GM18867 (cell line): ENCODE measurements around the gene MRPS31.
"Not testable (repeated sequence)": the region's sequence is repeated elsewhere in the genome, so short reads cannot be mapped to it uniquely, and the experiment has no call there.

ENCODE experiments used
- ATAC-seq: cut with Tn5 transposase; IDR thresholded peaks from one replicate; pipeline ENCODE4 v1.9.1; 2021; ENCODE audit warnings: mild to moderate bottlenecking, moderate library complexity; ENCODE audit not compliant: unreplicated experiment

MRPS31 gene

DNA sequence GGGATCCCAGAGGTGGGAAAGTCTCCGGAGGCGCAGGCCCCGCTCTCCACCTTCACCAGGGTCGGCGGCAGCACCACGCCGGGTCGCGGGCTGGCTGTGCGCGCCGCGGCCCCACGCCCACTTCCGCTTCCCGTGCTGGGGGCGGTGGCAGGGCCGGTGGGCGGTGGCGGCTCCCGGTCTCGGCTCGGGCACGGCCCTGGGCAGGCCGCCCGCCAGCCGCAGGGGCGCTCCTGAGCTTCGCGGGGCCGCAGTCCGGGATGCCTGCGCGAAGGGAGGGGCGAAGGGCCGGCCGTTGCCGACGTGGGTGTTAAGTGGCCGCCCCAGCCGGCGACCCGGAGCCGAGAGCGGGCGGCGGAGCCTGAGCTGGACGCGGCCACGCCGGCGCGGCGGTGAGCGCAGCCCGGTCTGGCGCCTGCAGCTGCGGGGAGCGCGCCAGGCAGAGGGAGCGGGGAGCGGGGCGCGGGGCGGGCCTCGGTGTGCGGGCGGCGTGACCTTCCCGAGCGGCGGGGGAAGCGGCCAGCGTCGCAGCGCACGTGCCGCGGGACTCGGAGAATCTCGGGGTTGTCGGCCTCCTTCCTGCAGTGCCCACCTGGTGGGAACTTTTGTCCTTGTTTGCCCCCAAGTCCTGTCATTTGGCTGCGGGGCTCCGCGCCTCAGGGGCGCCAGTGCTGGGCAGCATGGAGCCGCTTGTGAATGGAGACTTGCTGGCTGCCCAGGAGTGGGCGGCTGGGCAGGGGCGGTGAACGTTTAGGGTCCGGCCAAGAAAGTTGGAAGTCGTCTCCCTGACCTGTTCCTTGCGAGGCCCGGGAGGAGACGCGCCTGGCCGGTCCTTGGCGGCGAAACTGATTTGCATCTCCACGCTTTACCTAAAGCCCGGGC lies 18.5 kb upstream of the MRPS31 start, which contains the start of gene SLC25A15:
SLC25A15 (plus strand) TSS at position 337 of the 879 bp plus-strand sequence. CDS start 3,616 bp downstream, outside the sequence.
- peak; percentile 93 for ATAC-seq

DNA sequence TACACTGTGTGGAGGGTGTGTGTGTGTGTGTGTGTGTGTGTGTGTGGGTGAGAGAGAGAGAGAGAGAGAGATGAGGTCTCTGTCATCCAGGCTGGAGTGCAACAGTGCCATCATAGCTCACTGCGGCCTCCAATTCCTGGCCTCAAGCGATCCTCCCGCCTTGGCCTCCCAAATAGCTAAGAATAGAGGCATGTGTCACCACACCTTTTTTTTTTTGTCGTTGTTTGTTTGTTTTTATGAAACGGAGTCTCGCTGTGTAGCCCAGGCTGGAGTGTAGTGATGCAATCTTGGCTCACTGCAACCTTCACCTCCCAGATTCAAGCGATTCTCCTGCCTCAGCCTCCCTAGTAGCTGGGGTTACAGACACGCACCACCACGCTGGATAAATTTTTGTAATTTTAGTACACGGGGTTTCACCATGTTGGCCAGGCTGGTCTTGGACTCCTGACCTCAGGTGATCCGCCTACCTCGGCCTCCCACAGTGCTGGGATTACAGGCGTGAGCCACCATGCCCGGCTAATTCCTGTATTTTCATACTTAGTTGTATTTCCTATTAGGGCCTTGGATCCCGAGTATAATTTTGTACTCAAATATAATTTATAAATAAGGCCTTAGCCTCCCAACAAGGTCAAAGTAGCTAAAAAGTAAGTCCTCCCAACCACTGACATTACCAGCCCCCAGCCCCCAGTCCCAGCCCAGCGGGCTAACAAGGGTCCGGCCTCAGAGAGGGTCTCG lies 17.7 kb upstream of the MRPS31 start:
- not testable (repeated sequence) for ATAC-seq

DNA sequence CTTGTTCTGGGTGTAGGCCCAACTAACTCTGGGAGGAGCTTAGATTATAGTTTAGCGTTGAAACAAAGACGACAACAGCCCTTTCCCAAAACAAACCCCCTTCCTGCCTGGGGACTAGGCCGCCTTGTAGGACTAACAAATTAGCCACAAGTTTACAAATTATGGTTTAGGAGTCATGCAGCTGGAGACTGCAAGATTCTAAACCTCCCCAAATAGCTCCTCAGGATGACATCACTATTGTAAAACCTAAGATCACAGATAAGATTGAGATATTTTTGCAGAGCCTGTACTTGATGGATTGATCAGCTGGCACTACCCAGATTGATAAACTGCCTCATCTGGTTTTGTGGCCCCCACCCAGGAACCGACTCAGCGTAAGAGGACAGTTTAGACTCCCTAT lies 16.1 kb upstream of the MRPS31 start:
- ATAC-seq: no peak

DNA sequence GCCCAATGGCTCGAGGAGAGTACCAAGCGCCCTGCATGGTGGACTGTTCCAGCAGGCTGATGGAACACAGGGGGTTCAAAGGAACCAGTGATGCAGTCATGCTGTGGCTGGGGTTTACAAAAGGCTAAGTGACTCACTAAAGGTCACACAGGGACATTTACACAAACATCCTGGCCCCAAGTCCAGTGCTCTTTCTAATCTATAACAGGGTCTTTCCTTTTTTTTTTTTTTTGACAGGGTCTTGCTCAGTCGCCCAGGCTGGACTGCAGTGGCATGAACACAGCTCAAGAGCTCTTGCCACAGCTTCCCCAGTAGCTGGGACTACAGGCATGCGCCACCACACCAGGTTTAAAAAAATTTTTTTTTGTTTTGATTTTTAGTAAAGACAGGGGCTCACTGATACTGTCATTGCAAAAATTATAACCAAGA lies 15.6 kb upstream of the MRPS31 start:
- no peak for ATAC-seq

DNA sequence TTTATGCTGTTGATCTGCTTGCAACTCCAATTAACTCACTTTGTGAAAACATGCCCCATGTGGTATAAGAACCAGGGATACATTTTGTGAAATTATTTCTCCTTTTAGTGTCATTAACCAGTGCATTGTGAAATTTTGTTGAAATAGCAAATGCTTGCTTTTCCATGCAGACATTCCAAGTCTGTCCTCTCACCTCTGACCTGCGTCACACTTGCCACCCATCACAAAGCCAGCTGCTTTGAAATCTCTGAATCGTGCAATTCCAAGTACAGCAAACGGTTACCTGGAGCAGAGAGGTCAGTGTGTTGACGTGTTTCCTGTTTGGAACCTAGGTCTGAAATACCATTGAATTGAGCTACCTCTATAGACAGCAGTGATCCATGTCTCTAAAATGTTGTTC lies 13.6 kb upstream of the MRPS31 start:
- no peak for ATAC-seq

DNA sequence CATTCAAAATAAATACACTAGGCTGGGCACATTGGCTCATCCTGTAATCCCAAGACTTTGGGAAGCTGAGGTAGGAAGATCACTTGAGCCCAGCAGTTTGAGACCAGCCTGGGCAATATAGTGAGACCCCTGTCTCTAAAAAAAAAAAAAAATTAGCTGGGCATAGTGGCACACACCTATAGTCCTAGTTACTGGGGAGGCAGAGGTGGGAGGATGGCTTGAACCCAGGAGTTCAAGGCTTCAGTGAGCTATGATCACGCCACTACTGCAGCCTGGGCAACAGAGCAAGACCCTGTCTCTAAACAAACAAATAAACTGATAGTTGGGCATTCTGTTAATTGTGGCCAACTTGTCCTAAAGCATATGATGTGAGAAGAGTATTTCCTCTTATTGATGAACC lies 12.0 kb upstream of the MRPS31 start:
- not testable (repeated sequence) for ATAC-seq

DNA sequence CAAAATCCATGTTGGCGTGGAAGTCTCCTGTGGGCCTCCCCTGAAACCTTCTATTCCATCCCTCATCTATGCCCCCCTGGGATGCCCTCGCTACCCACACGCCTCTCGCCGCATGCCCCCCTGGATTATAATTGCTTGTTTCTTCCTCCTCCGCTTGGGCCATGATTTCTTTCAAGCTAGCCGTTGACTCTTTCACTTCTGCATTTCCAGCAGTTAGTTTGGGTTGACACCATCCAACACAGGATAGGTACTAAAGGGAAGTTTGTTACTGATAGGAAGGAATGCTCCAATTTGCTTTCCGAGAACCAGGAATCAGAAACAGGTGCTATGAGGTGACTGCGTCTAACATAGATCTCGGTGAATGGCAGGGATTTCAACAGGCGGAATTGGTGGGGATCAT lies 10.7 kb upstream of the MRPS31 start:
- no peak for ATAC-seq

DNA sequence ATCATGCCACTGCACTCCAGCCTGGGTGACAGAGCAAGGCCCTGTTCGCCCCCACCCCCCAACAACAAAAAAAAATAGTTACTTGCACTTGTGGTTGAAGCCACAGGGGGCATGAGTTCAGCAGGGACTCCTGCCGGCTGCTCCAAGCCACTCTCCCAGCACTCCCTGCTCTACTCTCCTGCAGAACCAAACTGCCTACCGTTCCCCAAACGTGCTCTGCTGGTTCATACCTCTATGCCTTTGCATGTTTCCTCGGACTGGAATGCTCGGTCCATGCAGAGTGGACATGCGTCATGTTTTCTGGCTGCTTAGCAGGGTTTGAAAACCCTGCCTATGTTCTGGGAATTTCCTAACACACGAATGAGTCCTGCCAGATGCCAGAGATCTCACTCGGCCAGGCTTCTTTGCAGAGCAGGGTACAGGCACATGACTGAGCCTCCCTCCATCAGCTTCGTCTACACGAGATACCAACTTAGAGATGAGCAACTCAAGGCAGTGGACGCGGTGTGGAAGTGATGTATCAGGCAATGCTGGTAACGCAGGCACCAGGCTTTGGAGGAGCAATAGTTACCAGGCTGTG lies 9.9 kb upstream of the MRPS31 start:
- no peak for ATAC-seq

DNA sequence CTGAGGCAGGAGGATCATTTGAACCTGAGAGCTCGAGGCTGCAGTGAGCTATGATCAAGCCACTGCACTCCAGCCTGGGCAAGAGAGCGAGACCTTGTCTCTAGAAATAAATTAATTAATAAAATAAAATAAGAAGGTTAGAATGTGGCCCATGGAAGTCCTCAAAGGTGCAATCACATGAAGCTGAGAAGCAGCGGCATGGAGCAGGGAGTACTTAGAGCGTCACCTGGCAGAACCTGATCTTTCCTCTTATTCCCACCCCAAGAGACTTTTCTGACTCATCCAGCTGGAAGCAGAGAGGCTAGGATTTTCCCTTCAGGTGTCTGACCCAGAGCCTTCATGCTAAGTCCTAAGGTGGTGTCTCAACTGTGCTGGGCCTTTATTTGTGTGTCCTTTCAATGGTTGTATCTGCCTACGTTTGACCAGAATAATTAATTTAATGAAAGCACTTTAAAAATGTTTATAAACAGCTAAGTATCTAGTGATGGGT lies 8.9 kb upstream of the MRPS31 start:
- no peak for ATAC-seq

DNA sequence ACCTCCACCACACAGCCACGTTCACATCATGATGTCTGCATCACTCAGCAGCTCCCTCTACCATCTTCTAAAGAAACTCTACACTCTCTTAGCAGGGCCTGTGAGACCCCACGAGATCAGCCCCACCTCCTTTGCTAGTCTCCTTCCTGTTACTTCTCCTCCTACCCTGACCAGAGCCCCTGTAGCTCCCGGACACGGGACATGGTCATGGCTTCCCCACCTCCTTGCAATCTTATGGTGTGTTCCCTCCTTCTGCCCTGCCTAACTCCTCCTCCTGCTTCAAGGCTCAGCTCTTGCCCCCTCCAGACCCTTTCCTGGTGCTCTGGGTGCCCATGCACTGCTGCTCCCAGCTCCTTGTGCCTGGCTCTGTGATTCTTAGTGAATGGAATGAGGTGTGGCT lies 8.1 kb upstream of the MRPS31 start:
- no peak for ATAC-seq

DNA sequence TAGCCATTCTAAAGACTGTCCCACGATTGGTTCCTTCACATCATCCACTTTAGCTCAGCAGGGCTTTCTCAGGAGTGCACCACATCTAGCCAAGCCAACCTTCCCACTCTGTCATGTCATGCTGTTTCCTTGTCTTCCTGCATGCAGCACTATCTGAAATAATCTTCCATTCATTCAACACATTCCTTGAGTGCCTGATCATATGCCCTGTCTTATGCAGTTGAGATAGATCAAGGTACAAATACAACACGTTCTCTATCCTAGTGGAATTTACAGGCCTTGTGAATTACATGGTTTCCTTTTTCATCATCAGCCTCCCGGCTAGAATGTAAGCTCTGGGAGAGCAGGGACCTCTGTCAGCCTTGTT lies 6.8 kb upstream of the MRPS31 start:
- peak; percentile 6 for ATAC-seq

DNA sequence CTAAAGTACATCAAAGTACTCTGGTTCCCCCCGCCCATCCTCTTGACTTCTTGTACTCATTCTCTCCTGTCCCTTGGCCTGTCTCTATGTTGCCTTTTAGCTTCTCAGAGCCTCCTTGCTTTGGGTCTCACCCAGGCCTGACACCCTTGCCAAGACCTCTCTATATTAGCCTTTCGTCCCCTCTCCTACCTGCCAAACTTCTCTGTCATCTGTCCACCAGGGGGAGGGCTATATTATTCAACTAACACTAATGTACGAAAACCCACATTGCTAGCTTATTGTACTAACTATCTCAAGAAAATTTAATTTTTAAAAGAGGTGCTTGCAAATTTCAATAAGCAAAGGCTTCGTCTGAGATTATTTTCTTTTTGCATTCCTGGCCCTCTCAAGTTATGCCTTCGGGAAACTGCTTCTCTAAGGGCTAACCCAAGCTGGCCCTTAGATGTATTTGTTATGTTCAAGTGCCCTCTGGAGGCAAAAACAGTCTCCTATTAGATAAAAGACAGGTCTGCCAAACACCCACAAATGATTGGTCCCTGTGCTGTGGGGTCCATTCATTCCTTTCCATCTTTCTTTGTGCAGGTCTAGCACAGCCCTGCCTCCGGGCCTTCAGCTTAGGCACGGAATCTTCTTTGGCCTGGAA lies 6.3 kb upstream of the MRPS31 start:
- peak; percentile 81 for ATAC-seq

DNA sequence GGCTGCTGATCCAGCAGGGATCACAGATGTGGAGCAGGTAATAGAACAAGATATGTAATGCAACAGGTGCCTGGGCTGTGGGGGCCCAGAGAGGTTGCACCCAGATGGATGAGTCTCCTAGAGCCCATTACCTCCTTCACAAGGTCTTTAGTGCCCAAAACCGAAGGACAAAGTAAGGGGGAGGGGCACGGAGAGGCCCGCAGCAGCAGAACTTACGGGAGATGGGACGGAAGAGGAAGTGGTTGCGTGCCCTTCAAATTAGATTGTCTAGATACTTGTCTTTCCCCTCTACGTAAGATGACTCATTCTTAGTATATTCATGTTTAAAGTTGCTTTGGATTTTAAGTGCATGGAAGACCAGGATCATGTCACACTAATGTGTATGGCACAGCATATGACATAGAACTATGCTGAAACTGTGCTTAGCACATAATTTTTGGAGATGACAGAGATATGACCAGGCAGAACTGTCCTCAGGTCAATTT lies 5.7 kb upstream of the MRPS31 start:
- ATAC-seq: peak; percentile 59

DNA sequence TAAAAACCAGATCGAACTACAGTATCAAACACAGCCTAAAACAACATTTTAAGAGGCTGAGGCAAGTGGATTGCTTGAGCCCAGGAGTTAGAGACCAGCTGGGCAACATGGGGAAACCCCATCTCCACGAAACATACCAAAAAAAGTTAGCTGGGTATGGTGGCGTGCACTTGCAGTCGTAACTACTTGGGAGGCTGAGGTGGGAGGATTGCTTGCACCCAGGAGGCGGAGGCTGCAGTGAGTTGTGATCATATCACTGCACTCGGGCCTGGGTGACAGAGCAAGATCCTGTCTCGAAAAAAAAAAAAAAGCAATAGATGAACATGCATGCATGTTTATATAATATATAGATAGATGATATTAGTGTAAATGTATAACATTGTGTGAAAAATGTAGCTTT lies 5.2 kb upstream of the MRPS31 start:
- ATAC-seq: no peak

DNA sequence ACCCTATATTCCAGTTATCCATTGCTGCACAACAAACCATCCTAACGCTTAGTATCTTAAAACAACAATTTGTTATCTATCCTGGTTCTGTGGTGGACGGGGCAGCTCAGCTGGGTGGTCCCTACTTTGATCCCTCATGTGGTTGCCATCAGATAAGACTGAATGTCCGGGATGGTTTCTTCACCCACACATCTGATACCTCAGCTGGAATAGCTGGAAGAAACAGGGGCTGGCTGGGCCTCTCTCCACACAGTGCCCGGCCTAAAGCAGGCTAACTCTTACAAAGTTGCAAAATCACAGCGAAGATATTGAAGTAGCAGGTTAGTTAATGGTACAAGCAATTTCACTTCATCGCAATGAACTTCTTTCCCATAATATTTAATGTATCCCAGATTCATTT lies 3.7 kb upstream of the MRPS31 start:
- ATAC-seq: no peak

DNA sequence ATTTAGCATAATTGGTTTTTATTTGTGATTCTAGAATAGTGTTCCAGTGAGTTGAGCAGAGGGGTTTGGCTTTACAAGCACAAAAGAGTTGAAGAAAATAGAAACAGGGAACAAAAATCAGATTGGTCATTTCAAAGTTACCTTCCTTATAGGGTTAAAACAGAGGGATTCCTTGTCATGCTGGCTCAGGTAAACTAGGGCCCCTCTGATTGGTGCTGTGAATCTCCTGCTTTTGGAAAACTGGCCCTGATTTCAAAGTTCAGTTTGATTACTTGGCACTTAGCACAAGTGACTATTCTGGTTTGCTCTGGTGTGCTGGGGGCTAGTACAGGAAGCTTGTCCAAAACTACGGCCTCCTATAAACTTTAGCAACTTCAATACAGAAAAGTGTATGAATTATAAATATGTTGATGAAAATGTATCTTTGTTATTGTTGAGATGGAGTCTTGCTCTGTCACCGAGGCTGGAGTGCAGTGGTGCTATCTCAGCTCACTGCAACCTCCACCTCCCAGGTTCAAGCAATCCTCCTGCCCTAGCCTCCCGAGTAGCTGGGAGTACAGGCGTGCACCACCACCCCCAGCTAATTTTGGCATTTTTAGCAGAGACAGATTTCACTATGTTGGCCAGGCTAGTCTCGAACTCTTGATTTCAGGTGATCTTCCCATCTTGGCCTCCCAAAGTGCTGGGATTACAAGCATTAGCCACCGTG lies 1.9 kb upstream of the MRPS31 start:
- ATAC-seq: no peak

DNA sequence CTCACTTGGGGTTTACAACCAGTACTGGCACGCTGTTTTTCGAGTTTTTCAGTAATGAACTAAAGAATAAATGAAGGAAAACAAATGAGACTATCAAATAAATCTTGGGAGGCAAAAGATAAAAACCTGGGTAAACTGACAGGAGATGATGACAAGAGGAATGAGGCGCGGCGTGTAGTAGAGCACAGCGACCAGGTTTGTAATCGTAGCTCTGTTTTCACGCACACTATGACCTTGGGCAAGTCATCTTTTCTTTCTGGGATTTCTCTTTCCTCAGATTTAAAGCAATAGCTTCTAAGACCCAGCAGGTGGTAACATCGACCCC lies 419 bp downstream of the MRPS31 start:
- no peak for ATAC-seq

DNA sequence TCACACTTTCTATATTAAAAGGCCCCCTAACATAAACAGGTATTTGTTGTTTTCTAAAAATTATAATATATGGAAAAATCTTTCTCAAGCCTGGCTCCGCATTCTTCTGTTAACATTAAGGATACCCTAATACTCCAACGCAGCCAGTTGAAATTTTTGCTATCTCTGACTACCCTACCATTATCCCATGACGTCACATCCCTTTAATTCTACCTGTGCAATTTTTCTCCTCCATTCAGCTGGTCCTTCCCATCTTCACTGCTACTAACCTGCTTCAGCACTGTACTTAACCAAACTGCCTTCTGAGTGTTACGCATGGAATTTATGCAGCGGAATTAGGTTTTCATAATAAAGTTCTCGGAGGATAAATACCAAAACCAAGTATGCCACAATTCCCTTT lies 1.0 kb downstream of the MRPS31 start:
- no peak for ATAC-seq

DNA sequence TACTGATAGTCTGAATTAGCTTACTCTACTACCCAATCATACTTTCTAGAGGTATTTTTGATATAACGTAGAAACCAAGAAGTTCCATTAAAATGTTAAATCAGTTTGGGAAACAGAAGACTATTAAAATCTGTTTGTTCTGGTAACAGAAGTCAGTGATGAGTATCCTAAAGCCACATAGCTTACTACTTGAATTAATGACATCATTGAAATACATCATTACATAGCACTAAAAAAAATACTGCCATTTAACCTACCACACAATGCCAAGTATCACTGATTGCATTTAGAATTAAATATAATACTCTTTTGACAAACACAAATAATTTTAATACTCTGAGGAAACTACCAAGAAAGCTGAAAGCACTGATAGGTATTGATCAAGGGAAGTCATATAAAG lies 5.4 kb downstream of the MRPS31 start:
- no peak for ATAC-seq

DNA sequence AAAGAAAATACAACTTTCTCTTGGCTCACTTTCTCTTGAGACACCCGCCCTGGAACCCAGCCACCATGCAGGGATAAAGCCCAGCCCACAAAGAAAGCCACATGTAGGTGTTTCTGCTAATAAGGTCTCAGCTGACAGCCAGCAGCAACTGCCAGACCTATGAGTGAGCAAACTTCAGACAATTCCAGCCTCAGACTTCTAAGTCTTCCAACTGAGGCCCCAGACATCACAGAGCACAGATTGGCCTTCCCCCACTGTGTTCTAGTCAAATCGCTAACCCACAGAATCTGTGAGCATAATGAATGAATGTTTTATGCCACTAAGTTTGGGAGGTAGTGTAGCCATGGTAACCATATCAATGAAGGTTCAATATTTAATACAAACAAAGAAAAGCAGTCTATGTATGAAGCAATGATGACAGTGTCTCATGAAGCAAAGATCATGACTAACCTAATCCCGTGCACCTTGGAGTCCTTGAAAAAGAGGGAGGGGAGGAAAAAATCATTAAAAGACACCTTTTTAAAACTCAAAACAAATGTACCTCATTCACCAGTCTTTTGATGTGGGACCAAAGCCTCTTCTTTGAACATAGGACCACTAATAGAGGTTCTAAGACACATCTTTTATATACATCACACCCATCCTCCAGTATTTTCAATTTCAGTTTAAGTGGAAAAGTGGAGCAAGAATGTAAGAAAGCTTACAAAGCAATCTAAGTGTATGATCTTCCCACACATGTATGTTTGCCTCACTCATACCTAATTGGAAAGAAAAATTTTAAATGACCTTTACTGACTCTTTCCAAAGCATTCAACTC lies 6.2 kb downstream of the MRPS31 start:
- ATAC-seq: no peak
